OCI-LY1 (cell line): Measurements from ENCODE around the gene PABPN1L.

Experiments
- EZH2 ChIP-seq: fragments of 200-600 bp; sonication (generic), shearing (Covaris generic); IDR thresholded peaks from 2 replicates; pipeline ENCODE4 v1.8.0; 2017; ENCODE audit warnings: borderline replicate concordance, mixed run types, mild to moderate bottlenecking, antibody characterized with exemption, low read length, moderate library complexity, mixed read lengths
- TF ChIP-seq, protein P1 (sequence below): fragments of 200-600 bp; sonication (generic), shearing (Covaris generic); IDR thresholded peaks from 2 replicates; pipeline ENCODE4 v1.5.1; 2017; ENCODE audit warnings: mild to moderate bottlenecking, antibody characterized with exemption, low read length, moderate library complexity, mixed read lengths

DNA sequence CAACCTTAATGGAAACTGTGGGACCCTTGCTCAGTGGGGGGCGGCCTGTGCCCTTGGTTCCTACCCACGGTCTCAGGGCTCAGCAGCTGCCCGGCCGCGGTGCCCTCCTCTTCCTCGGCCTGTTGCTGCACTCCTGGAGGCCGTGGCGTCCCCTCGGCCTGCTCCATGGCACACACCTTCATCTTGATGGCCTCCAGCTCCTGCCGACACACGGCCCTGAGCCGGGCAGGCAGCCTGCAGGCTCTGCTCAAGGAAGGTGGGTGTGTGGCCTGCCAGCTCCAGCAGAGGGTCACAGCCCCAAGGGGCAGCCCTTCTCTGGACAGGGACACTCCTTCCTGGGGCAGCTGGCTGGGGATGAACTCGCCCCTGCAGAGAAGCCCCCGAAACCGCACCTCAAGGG, 718 bp downstream of the PABPN1L start:
- TF ChIP-seq, protein P1, sequence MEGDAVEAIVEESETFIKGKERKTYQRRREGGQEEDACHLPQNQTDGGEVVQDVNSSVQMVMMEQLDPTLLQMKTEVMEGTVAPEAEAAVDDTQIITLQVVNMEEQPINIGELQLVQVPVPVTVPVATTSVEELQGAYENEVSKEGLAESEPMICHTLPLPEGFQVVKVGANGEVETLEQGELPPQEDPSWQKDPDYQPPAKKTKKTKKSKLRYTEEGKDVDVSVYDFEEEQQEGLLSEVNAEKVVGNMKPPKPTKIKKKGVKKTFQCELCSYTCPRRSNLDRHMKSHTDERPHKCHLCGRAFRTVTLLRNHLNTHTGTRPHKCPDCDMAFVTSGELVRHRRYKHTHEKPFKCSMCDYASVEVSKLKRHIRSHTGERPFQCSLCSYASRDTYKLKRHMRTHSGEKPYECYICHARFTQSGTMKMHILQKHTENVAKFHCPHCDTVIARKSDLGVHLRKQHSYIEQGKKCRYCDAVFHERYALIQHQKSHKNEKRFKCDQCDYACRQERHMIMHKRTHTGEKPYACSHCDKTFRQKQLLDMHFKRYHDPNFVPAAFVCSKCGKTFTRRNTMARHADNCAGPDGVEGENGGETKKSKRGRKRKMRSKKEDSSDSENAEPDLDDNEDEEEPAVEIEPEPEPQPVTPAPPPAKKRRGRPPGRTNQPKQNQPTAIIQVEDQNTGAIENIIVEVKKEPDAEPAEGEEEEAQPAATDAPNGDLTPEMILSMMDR: no peak
- TF ChIP-seq EZH2: no peak
